ENCODE measurements around the gene FCGR1A.
"Not testable (repeated sequence)": the region's sequence is repeated elsewhere in the genome, so short reads cannot be mapped to it uniquely, and the experiment has no call there.

GRCh38 chr1:149769216-149769615 is 13.3 kb upstream of the FCGR1A start:
- TF ChIP-seq, protein P1, sequence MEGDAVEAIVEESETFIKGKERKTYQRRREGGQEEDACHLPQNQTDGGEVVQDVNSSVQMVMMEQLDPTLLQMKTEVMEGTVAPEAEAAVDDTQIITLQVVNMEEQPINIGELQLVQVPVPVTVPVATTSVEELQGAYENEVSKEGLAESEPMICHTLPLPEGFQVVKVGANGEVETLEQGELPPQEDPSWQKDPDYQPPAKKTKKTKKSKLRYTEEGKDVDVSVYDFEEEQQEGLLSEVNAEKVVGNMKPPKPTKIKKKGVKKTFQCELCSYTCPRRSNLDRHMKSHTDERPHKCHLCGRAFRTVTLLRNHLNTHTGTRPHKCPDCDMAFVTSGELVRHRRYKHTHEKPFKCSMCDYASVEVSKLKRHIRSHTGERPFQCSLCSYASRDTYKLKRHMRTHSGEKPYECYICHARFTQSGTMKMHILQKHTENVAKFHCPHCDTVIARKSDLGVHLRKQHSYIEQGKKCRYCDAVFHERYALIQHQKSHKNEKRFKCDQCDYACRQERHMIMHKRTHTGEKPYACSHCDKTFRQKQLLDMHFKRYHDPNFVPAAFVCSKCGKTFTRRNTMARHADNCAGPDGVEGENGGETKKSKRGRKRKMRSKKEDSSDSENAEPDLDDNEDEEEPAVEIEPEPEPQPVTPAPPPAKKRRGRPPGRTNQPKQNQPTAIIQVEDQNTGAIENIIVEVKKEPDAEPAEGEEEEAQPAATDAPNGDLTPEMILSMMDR (conservative IDR thresholded peaks at IDR 0.05; ENCODE audit: low read length) = not testable (repeated sequence)
- not testable (repeated sequence) for TF ChIP-seq EZH2phosphoT487 (IDR thresholded peaks at IDR 0.05; ENCODE audit: borderline replicate concordance)
